ENCODE data around the gene CEP250.

DNA sequence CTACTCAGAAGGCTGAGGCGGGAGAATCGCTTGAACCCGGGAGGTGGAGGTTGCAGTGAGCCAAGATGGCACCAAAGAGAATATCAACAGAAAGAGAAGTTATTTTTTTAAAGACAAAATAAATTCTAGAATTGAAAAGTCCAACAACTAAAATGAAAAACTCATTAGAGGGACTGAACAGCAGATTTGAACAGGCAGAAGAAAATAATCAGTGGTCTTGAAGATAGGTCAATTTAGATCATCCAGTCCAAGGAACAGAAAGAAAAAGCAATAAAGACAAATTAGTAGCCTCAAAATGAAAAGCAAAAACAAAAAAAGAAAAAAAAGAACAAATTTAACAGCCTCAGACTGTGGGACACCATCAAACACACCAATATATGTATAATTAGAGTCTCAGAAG is 49.6 kb upstream of the CEP250 start:
- TF ChIP-seq EP300 (IDR thresholded peaks at IDR 0.05): no peak
- TF ChIP-seq, protein P1, sequence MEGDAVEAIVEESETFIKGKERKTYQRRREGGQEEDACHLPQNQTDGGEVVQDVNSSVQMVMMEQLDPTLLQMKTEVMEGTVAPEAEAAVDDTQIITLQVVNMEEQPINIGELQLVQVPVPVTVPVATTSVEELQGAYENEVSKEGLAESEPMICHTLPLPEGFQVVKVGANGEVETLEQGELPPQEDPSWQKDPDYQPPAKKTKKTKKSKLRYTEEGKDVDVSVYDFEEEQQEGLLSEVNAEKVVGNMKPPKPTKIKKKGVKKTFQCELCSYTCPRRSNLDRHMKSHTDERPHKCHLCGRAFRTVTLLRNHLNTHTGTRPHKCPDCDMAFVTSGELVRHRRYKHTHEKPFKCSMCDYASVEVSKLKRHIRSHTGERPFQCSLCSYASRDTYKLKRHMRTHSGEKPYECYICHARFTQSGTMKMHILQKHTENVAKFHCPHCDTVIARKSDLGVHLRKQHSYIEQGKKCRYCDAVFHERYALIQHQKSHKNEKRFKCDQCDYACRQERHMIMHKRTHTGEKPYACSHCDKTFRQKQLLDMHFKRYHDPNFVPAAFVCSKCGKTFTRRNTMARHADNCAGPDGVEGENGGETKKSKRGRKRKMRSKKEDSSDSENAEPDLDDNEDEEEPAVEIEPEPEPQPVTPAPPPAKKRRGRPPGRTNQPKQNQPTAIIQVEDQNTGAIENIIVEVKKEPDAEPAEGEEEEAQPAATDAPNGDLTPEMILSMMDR (IDR thresholded peaks at IDR 0.05): no peak

Data from suprapubic skin (tissue), 3 donors.